CD4-positive, alpha-beta T cell treated with Interleukin-17A for 1 hour (primary cell): Measurements from ENCODE around the gene PIGL.

Experiments
- DNase-seq: peaks from one replicate; pipeline ENCODE4 v3.0.0-alpha.2; 2020

Gene PIGL

GRCh38 chr17:16354585-16354984 lies 137.6 kb downstream of the PIGL start:
- DNase-seq, result no peak

- DNase-seq, result no peak
These were observed 141.4 kb downstream of the PIGL start for GRCh38 chr17:16358394-16358793.

GRCh38 chr17:16361874-16362273 lies 144.9 kb downstream of the PIGL start:
- no peak for DNase-seq

GRCh38 chr17:16363749-16364536 lies 146.9 kb downstream of the PIGL start:
- DNase-seq, result peak; percentile 82

- DNase-seq, result no peak
These were observed 147.6 kb downstream of the PIGL start for GRCh38 chr17:16364625-16365024.

GRCh38 chr17:16371742-16372141 lies 154.7 kb downstream of the PIGL start:
- DNase-seq, result no peak

GRCh38 chr17:16374146-16374938 lies 157.3 kb downstream of the PIGL start:
- no peak for DNase-seq
